K562 (cell line): ENCODE results near the gene PACSIN3. TPM values are rescaled to one million over a fixed set of nuclear protein-coding genes. Genes with fewer than 3 reads are reported as not detected.

Source experiments
- CXXC5 ChIP-seq: fragments of 250-450 bp; sonication (Bioruptor Pico); IDR thresholded peaks from 2 replicates; pipeline ENCODE4 v1.8.0; 2022; ENCODE audit warnings: inconsistent platforms, mild to moderate bottlenecking, moderate library complexity
- ETV1 ChIP-seq: fragments of 450-650 bp; conservative IDR thresholded peaks from 2 replicates; pipeline ENCODE4 v1.6.1; 2016; ENCODE audit warnings: missing genetic modification characterization, control low read depth, low read depth, missing compliant biosample characterization
- FOXJ2 ChIP-seq: fragments of 200-800 bp; sonication (Bioruptor generic); IDR thresholded peaks from 2 replicates; pipeline ENCODE4 v1.6.1; 2016; ENCODE audit warnings: missing genetic modification characterization, missing compliant biosample characterization
- FOXK2 ChIP-seq, 2 experiments: fragments of 450-650 bp; IDR thresholded peaks in 1 of 2; conservative IDR thresholded peaks in 1 of 2; 2 replicates each; pipeline ENCODE4 v1.6.1; 2016; ENCODE audit warnings: low read depth in 2 of 2, mild to moderate bottlenecking in 1 of 2
- FOXM1 ChIP-seq, 2 experiments: fragments of 450-650 bp in 1 of 2; sonication (generic) in 1 of 2; formaldehyde crosslinking in 1 of 2; IDR thresholded peaks; 2 replicates each; pipeline versions ENCODE4 v1.6.1 to v1.9.0; 2017 to 2022; ENCODE audit warnings: low read depth in 2 of 2, mild to moderate bottlenecking in 2 of 2, missing genetic modification reagents in 1 of 2, moderate library complexity in 1 of 2
- MTA3 ChIP-seq: fragments of 450-650 bp; formaldehyde crosslinking; IDR thresholded peaks from 2 replicates; pipeline ENCODE4 v1.6.1; 2017; ENCODE audit warnings: mild to moderate bottlenecking, borderline replicate concordance
- NR2F6 ChIP-seq: fragments of 450-650 bp; formaldehyde crosslinking; IDR thresholded peaks from 2 replicates; pipeline ENCODE4 v1.4.0; 2020; ENCODE audit warnings: mild to moderate bottlenecking
- PCBP1 ChIP-seq: fragments of 200-400 bp; formaldehyde crosslinking; IDR thresholded peaks from 2 replicates; pipeline ENCODE4 v1.6.1; 2018; ENCODE audit warnings: mild to moderate bottlenecking, low read depth, low read length; ENCODE audit not compliant: poor library complexity, severe bottlenecking
- PRPF4 ChIP-seq: fragments of 200-400 bp; formaldehyde crosslinking; IDR thresholded peaks from one replicate; pipeline ENCODE4 v1.6.1; 2017; ENCODE audit warnings: low read length, low read depth, mild to moderate bottlenecking; ENCODE audit not compliant: insufficient read depth, poor library complexity, severe bottlenecking
- RBM17 ChIP-seq: fragments of 200-400 bp; formaldehyde crosslinking; IDR thresholded peaks from 2 replicates; pipeline ENCODE4 v1.6.1; 2017; ENCODE audit warnings: low read depth, mild to moderate bottlenecking, low read length, borderline replicate concordance
- STAT5A ChIP-seq: IDR thresholded peaks from 2 replicates; pipeline ENCODE4 v1.6.1; 2012; ENCODE audit warnings: low read length, inconsistent platforms, borderline replicate concordance
- TOE1 ChIP-seq, 2 experiments: fragments of 450-650 bp in 1 of 2; sonication (generic) in 1 of 2; formaldehyde crosslinking in 1 of 2; IDR thresholded peaks; 2 replicates each; pipeline versions ENCODE4 v1.7.1 to v1.8.0; 2016 to 2022; ENCODE audit warnings: borderline replicate concordance in 2 of 2, mild to moderate bottlenecking in 2 of 2, antibody characterized with exemption in 1 of 2, inconsistent platforms in 1 of 2, low read depth in 1 of 2, missing genetic modification reagents in 1 of 2, moderate library complexity in 1 of 2
- ZBTB26 ChIP-seq: fragments of 450-650 bp; formaldehyde crosslinking; IDR thresholded peaks from 2 replicates; pipeline ENCODE4 v1.4.0; 2022; ENCODE audit warnings: missing genetic modification characterization
- ZBTB5 ChIP-seq: fragments of 450-650 bp; IDR thresholded peaks from 2 replicates; pipeline ENCODE4 v1.6.1; 2017; ENCODE audit warnings: antibody characterized with exemption
- ZKSCAN3 ChIP-seq: fragments of 250-450 bp; sonication (Bioruptor Pico); IDR thresholded peaks from 2 replicates; pipeline ENCODE4 v1.4.0; 2020
- ZNF133 ChIP-seq: fragments of 250-450 bp; sonication (Bioruptor Pico); IDR thresholded peaks from 2 replicates; pipeline ENCODE4 v1.4.0; 2020; ENCODE audit warnings: mild to moderate bottlenecking
- ZNF512 ChIP-seq: IDR thresholded peaks from 2 replicates; pipeline ENCODE4 v1.6.1; 2016; ENCODE audit warnings: missing genetic modification characterization, missing compliant biosample characterization
- polyA plus RNA-seq, 8 experiments: library from polyadenylated mRNA; depleted of rRNA in 4 of 8; stranded (reverse) in 5 of 8; unstranded in 3 of 8; fragments of >200 nt; fragmentation: Nextera tagmentation in 2 of 8; fragmentation: Illumina TruSeq in 1 of 8; extraction: Ambion mirVana in 2 of 8; extraction: Trizol in 1 of 8; gene quantifications; 2 replicates each; pipeline versions ENCODE4 v1.2.1 to v1.2.3, GENCODE V29; 2011 to 2014; ENCODE audit warnings: inconsistent platforms in 1 of 8, missing spikeins in 1 of 8
- total RNA-seq, 7 experiments: library from RNA; depleted of rRNA in 6 of 7; stranded (reverse); fragments of >200 nt in 6 of 7; fragmentation: Illumina TruSeq in 2 of 7; extraction: Trizol in 2 of 7; gene quantifications; 2 replicates each; pipeline versions ENCODE4 v1.2.1 to v1.2.3, GENCODE V29; 2011 to 2021; ENCODE audit warnings: low replicate concordance in 1 of 7
- TF ChIP-seq, protein P1 (sequence below): sonication (generic); formaldehyde crosslinking; IDR thresholded peaks from 2 replicates; pipeline ENCODE4 v1.8.0; 2022; ENCODE audit warnings: mild to moderate bottlenecking, low read depth, missing genetic modification reagents
- TF ChIP-seq, protein P2 (sequence below), 2 experiments: fragments of 450-650 bp; IDR thresholded peaks; 2 replicates each; pipeline ENCODE4 v1.6.1; 2016

PACSIN3 gene
- total and polyA plus RNA-seq, 9 of the 15 experiments (the other 6 are each of a cell fraction or from before 2014, with no cell fraction given), result 0.13 to 18.1 (median 7.1) TPM

DNA sequence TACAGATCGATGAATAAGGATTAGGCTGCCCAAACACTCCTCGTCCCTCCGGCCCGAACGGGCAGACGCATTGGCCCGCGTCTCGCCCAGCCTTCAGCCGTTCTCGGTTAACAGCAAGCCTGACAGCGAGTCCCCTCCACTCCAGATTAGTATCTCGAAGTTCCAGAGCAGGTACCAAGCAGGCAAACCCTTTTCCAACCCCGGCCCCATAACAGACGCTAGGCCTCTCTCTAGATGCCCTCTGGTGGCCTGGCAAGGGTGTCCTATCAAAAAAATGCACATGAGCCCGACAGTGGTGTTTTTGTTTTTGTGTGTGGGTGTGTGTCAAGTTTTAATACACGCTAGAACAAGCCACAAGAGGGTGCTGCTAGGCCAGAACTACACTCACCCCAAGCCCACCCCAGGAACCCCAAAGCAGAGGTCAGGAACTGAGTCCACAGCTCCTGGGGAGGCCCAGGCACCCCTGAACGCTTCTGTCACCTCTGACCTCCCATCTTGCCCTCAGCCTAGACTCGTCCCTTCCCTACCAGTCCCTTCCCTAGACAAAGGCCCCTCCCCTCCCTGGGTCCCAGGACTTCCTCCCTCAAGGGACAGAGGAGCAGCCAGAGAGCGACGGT lies 8.9 kb downstream of the PACSIN3 start (continued):
- TF ChIP-seq ZNF133 (CRISPR knock-in tag) (no peak), FOXK2 (conservative IDR thresholded peaks at IDR 0.05 in 1 of 2, IDR thresholded peaks at IDR 0.05 in 1 of 2; ENCODE audit: low read depth in 2 of 2) (peak; percentile 82 to 84), CXXC5 (CRISPR knock-in tag) (0 out of 2 replicates have a peak, but pooled peaks have one; percentile 2), PRPF4 (no peak), RBM17 (no peak), NR2F6 (no peak), ZBTB26 (no peak; the same call in 1 of the 2 replicates), STAT5A (no peak), FOXM1 (IDR thresholded peaks at IDR 0.05; ENCODE audit: low read depth) (peak; percentile 11; the same call in 1 of the 2 replicates), FOXM1 (CRISPR knock-in tag; IDR thresholded peaks at IDR 0.05; ENCODE audit: low read depth) (no peak), MTA3 (peak; percentile 69; the same call in 1 of the 2 replicates), FOXJ2 (tag) (no peak), TOE1 (IDR thresholded peaks at IDR 0.05; ENCODE audit: borderline replicate concordance) (peak; percentile 29; the same call in 1 of the 2 replicates), TOE1 (CRISPR knock-in tag; IDR thresholded peaks at IDR 0.05; ENCODE audit: borderline replicate concordance, low read depth) (no peak), ZKSCAN3 (no peak), ETV1 (tag) (no peak), ZBTB5 (no peak), PCBP1 (no peak), ZNF512 (tag) (no peak)
- TF ChIP-seq, protein P1, sequence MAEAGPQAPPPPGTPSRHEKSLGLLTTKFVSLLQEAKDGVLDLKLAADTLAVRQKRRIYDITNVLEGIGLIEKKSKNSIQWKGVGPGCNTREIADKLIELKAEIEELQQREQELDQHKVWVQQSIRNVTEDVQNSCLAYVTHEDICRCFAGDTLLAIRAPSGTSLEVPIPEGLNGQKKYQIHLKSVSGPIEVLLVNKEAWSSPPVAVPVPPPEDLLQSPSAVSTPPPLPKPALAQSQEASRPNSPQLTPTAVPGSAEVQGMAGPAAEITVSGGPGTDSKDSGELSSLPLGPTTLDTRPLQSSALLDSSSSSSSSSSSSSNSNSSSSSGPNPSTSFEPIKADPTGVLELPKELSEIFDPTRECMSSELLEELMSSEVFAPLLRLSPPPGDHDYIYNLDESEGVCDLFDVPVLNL (CRISPR knock-in tag), result no peak
- TF ChIP-seq, protein P2, sequence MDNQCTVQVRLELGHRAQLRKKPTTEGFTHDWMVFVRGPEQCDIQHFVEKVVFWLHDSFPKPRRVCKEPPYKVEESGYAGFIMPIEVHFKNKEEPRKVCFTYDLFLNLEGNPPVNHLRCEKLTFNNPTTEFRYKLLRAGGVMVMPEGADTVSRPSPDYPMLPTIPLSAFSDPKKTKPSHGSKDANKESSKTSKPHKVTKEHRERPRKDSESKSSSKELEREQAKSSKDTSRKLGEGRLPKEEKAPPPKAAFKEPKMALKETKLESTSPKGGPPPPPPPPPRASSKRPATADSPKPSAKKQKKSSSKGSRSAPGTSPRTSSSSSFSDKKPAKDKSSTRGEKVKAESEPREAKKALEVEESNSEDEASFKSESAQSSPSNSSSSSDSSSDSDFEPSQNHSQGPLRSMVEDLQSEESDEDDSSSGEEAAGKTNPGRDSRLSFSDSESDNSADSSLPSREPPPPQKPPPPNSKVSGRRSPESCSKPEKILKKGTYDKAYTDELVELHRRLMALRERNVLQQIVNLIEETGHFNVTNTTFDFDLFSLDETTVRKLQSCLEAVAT (IDR thresholded peaks at IDR 0.05), result peak in 1 of 2 experiments; percentile 28; a peak in 1 of 4 replicates
